ENCODE data around the gene ZFPM1.

ZFPM1 gene

GRCh38 chr16:88535191-88535856 lies 82.2 kb downstream of the ZFPM1 start:
- no peak for DNase-seq (ENCODE audit: low spot score)
- TF ChIP-seq, protein P1, sequence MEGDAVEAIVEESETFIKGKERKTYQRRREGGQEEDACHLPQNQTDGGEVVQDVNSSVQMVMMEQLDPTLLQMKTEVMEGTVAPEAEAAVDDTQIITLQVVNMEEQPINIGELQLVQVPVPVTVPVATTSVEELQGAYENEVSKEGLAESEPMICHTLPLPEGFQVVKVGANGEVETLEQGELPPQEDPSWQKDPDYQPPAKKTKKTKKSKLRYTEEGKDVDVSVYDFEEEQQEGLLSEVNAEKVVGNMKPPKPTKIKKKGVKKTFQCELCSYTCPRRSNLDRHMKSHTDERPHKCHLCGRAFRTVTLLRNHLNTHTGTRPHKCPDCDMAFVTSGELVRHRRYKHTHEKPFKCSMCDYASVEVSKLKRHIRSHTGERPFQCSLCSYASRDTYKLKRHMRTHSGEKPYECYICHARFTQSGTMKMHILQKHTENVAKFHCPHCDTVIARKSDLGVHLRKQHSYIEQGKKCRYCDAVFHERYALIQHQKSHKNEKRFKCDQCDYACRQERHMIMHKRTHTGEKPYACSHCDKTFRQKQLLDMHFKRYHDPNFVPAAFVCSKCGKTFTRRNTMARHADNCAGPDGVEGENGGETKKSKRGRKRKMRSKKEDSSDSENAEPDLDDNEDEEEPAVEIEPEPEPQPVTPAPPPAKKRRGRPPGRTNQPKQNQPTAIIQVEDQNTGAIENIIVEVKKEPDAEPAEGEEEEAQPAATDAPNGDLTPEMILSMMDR (IDR thresholded peaks at IDR 0.05; ENCODE audit: extremely low read depth, missing control alignments) = no peak

- DNase-seq (ENCODE audit: low spot score) = no peak
- TF ChIP-seq, protein P1 (IDR thresholded peaks at IDR 0.05; ENCODE audit: extremely low read depth, missing control alignments) = no peak
Observed at GRCh38 chr16:88535857-88536222, 82.8 kb downstream of the ZFPM1 start.

DNA sequence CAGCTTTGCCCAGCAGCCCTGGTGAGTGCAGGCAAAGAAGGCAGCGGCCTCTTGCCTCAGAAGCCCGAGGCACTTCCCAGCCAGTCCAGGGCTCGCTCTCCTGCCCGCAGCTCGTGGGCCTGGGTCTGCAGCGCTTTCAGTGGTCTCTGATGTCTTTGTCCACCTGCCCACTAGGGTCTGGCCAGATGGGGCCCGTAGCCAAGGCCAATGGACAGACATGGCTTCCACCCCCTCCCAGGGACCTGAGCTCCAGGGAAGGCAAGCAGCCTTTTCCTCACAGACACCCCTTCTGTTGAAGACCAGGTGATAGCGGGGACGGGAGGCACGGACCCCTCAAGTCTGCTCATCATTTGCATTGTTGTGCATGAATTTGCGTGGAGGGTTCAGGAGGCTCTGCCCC lies 83.4 kb downstream of the ZFPM1 start:
- no peak for DNase-seq (ENCODE audit: low spot score)
- TF ChIP-seq, protein P1 (IDR thresholded peaks at IDR 0.05; ENCODE audit: extremely low read depth, missing control alignments) = no peak

- no peak for DNase-seq (ENCODE audit: low spot score)
Observed at GRCh38 chr16:88536971-88537751, 84.1 kb downstream of the ZFPM1 start.

GRCh38 chr16:88537859-88538258 lies 84.8 kb downstream of the ZFPM1 start:
- no peak for DNase-seq (ENCODE audit: low spot score)
- TF ChIP-seq, protein P1 (IDR thresholded peaks at IDR 0.05; ENCODE audit: extremely low read depth, missing control alignments) = no peak

More at GRCh38 chr16:88536971-88537751, 84.1 kb downstream of the ZFPM1 start:
- TF ChIP-seq, protein P1 (IDR thresholded peaks at IDR 0.05; ENCODE audit: extremely low read depth, missing control alignments) = no peak

DNA sequence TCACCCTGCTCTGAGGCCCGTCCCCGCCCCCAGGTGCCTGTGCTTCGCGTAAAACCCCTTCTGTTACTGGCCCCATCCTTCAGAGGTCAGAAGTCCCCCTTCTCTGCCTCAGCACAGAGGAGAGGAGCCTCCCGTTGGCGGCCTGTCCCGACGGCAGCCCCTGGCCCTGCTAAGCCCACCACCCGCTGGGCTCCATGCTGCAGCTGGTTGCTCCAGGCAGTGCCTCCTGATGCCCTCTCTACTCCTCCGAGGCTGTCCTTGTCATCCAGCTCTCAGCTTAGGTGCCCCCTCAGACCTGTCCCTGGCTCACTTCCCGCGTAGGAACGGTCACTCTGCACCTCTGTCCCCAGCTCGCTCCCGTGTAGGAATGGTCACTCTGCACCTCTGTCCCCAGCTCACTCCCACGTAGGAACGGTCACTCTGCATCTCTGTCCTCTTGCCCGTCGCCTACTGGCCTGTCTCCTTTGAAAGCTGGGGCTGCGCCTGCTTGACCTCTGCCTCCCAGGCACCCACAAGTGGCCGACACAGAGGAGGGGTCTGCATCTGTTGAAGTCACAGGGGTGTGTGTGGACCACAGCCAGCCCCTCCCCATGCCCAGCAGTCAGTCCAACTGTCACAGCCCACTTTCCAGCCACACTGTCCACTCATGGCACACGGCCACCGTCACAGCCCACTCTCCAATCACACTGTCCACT lies 85.4 kb downstream of the ZFPM1 start:
- TF ChIP-seq, protein P1 (IDR thresholded peaks at IDR 0.05; ENCODE audit: extremely low read depth, missing control alignments) = no peak
- no peak for DNase-seq (ENCODE audit: low spot score)

DNA sequence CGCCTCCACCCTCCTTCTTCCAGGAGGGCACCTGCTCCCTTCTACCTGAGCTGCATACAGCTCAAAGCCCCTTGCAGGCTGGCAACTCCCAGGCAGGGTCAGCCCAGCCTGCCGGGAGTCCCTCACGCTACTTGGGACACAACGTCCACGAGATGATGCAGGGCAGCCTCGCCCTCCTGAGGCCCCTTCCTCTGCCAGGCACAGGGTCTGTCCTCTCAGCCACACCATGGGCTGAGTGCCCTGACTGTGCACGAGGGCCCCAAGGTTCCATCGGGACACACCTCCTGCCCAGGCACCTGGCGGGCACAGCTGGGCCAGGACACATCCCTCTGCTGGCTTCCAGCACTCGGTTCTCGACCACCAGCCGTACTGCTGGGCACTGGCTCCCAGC lies 86.2 kb downstream of the ZFPM1 start:
- no peak for DNase-seq (ENCODE audit: low spot score)
- TF ChIP-seq, protein P1 (IDR thresholded peaks at IDR 0.05; ENCODE audit: extremely low read depth, missing control alignments) = no peak
